Type B pancreatic cell (in vitro differentiated cells): ENCODE data around the gene CAPN11. TPM values are rescaled to one million over a fixed set of nuclear protein-coding genes. Genes with fewer than 3 reads are reported as not detected.

Source experiments
- DNase-seq: peaks from one replicate; pipeline ENCODE4 v3.0.0; 2021; ENCODE audit warnings: mixed read lengths; ENCODE audit not compliant: unreplicated experiment; ENCODE audit errors: extremely low spot score
- H3K27ac Mint-ChIP-seq: 2 replicates; pipeline ENCODE4 v1.8.0; 2021; ENCODE audit warnings: mild to moderate bottlenecking, mixed read lengths
- H3K27me3 Mint-ChIP-seq: 2 replicates; pipeline ENCODE4 v1.8.0; 2021; ENCODE audit warnings: mixed read lengths
- H3K36me3 Mint-ChIP-seq: 2 replicates; pipeline ENCODE4 v1.8.0; 2021; ENCODE audit warnings: mixed read lengths
- H3K4me1 Mint-ChIP-seq: one replicate; pipeline ENCODE4 v1.8.0; 2021; ENCODE audit warnings: mixed read lengths; ENCODE audit not compliant: unreplicated experiment
- H3K4me3 Mint-ChIP-seq: 2 replicates; pipeline ENCODE4 v1.8.0; 2021; ENCODE audit warnings: mild to moderate bottlenecking, mixed read lengths
- H3K9me3 Mint-ChIP-seq: 2 replicates; pipeline ENCODE4 v1.8.0; 2021; ENCODE audit warnings: mixed read lengths
- total RNA-seq: library from RNA; stranded (reverse); gene quantifications from 2 replicates; pipeline ENCODE4 v1.2.1, GENCODE V29; 2021; ENCODE audit warnings: low replicate concordance
- TF ChIP-seq, protein P1 (sequence below): fragments of 200-600 bp; sonication (generic); conservative IDR thresholded peaks from 2 replicates; pipeline ENCODE4 v1.5.0; 2021; ENCODE audit warnings: antibody characterized with exemption, mild to moderate bottlenecking

Gene CAPN11
- total RNA-seq, 1 donor from 2014 or later = not detected

GRCh38 chr6:44120692-44121443 lies 37.8 kb upstream of the CAPN11 start:
- no peak overlapping the region for H3K4me3 Mint-ChIP-seq
- H3K27ac Mint-ChIP-seq = no peak overlapping the region
- peaks cover 65% of the 10 kb centered on the region for H3K4me1 Mint-ChIP-seq
- no peak for DNase-seq
- peaks cover 3% of the 10 kb centered on the region for H3K36me3 Mint-ChIP-seq
- no peaks in the 10 kb centered on the region for H3K27me3 Mint-ChIP-seq
- TF ChIP-seq, protein P1, sequence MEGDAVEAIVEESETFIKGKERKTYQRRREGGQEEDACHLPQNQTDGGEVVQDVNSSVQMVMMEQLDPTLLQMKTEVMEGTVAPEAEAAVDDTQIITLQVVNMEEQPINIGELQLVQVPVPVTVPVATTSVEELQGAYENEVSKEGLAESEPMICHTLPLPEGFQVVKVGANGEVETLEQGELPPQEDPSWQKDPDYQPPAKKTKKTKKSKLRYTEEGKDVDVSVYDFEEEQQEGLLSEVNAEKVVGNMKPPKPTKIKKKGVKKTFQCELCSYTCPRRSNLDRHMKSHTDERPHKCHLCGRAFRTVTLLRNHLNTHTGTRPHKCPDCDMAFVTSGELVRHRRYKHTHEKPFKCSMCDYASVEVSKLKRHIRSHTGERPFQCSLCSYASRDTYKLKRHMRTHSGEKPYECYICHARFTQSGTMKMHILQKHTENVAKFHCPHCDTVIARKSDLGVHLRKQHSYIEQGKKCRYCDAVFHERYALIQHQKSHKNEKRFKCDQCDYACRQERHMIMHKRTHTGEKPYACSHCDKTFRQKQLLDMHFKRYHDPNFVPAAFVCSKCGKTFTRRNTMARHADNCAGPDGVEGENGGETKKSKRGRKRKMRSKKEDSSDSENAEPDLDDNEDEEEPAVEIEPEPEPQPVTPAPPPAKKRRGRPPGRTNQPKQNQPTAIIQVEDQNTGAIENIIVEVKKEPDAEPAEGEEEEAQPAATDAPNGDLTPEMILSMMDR = no peak
- H3K9me3 Mint-ChIP-seq = no peaks in the 10 kb centered on the region

DNA sequence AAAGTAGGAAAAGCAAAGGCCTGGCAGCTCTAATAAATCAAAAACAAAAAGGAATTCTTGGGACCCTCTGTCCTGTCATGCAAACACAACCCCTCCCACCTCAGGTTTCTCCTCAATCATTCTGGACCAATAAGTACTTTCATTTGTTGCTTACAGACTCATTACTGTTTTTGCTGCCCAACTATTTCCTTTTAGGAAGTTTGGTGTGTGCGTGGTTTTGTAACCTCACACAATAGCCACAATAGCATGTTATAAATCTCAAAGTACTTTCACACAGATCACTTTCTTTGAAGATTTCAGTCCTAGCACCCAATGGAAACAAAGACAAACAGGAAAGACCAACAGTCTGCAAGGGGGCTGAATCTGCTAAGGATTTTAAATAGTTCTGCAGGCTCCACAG lies 35.8 kb upstream of the CAPN11 start:
- TF ChIP-seq, protein P1 = no peak
- peaks cover 60% of the 10 kb centered on the region for H3K4me1 Mint-ChIP-seq
- H3K27ac Mint-ChIP-seq = peak overlapping the region; percentile 59
- peak overlapping the region; percentile 44 for H3K4me3 Mint-ChIP-seq
- H3K36me3 Mint-ChIP-seq = peaks cover 4% of the 10 kb centered on the region
- DNase-seq = no peak
- H3K27me3 Mint-ChIP-seq = no peaks in the 10 kb centered on the region
- no peaks in the 10 kb centered on the region for H3K9me3 Mint-ChIP-seq

- H3K4me3 Mint-ChIP-seq = peak overlapping the region; percentile 44
- H3K27ac Mint-ChIP-seq = peak overlapping the region; percentile 59
- no peaks in the 10 kb centered on the region for H3K27me3 Mint-ChIP-seq
Measured at GRCh38 chr6:44123544-44123943, 35.1 kb upstream of the CAPN11 start.

DNA sequence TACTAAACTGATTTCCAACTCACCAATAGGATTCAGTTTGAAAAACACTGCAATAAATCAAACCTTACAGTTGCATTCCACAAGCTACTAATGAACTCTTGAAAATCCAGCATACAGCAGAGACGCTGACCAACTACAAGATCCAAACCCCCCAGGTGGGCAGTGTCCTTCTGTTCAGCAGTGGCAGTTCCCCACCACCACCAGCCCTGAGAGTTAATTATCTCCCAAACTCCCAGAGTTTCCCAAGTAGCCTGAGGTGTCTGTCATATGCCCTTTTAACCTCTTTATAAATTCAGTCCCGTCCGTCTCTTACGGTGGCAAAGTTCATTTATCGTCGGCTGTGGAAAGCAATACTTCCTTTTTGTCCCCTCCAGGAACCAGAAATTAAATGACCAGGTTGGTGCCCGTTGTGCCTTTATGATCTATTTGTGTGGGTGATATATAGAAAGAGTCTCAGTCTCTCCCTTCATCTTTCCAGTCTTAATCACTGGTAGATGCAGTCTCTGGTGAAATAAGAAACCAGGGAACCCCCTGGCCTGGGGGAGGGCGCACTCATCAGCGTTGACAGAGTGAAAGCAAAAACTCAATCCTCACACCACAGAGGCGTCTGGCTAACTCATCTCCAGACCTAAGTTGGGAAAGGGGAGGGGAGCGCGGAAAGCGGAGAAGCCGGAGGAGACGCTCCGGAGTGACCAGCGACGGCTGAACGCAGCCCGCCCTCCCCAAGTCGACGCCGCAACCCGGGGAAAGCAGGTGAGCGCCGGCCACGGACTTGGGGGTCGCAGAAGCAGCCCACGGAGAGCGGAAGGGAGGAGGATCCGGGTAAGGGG lies 32.1 kb upstream of the CAPN11 start:
- H3K9me3 Mint-ChIP-seq = no peaks in the 10 kb centered on the region
- peak overlapping the region; percentile 99 for H3K4me3 Mint-ChIP-seq
- peaks cover 4% of the 10 kb centered on the region for H3K36me3 Mint-ChIP-seq
- no peaks in the 10 kb centered on the region for H3K27me3 Mint-ChIP-seq
- DNase-seq = no peak
- peaks cover 46% of the 10 kb centered on the region for H3K4me1 Mint-ChIP-seq
- TF ChIP-seq, protein P1 = no peak
- H3K27ac Mint-ChIP-seq = peak overlapping the region; percentile 93

More at GRCh38 chr6:44123544-44123943, 35.1 kb upstream of the CAPN11 start:
- no peak for DNase-seq
- Mint-ChIP-seq H3K4me1 (peaks cover 60% of the 10 kb centered on the region), H3K9me3 (no peaks in the 10 kb centered on the region), H3K36me3 (peaks cover 4% of the 10 kb centered on the region)
- TF ChIP-seq, protein P1 = no peak

- Mint-ChIP-seq H3K36me3 (peaks cover 4% of the 10 kb centered on the region), H3K27me3 (no peaks in the 10 kb centered on the region), H3K4me1 (peaks cover 52% of the 10 kb centered on the region), H3K9me3 (no peaks in the 10 kb centered on the region), H3K4me3 (peak within 1 kb of the TSS; percentile 99), H3K27ac (peak within 1 kb of the TSS; percentile 93)
- TF ChIP-seq, protein P1 = no peak
- DNase-seq = peak; percentile 96
Measured at GRCh38 chr6:44127186-44128019, 31.2 kb upstream of the CAPN11 start, which contains the start of the genes MRPL14 and TMEM63B. Gene MRPL14, minus strand, starts transcription at chr6:44127452. Its CDS starts 10,841 bp downstream, at chr6:44116611. Gene TMEM63B, plus strand, starts transcription at chr6:44127554. Its CDS starts 7,031 bp downstream, at chr6:44134585.
